ENCODE data around the gene TNFSF9. TPM values are rescaled to one million over a fixed set of nuclear protein-coding genes. Genes with fewer than 3 reads are reported as not detected.
"Not testable (repeated sequence)": the region's sequence is repeated elsewhere in the genome, so short reads cannot be mapped to it uniquely, and the experiment has no call there.

TNFSF9 gene
- total RNA-seq, 1 experiment from 2014 or later = 16.3 TPM

- Histone ChIP-seq H3K27ac (no peak overlapping the region), H3K36me3 (peaks cover 28% of the 10 kb centered on the region), H3K9me3 (replicated peaks) (no peaks in the 10 kb centered on the region), H3K4me1 (replicated peaks) (peaks cover 23% of the 10 kb centered on the region), H3K4me3 (no peak overlapping the region), H3K27me3 (replicated peaks) (no peaks in the 10 kb centered on the region)
- DNase-seq (ENCODE audit: low read depth in 1 of 2, low spot score in 2 of 2) = no peak
Measured at GRCh38 chr19:6533000-6533328, 2.1 kb downstream of the TNFSF9 start.

DNA sequence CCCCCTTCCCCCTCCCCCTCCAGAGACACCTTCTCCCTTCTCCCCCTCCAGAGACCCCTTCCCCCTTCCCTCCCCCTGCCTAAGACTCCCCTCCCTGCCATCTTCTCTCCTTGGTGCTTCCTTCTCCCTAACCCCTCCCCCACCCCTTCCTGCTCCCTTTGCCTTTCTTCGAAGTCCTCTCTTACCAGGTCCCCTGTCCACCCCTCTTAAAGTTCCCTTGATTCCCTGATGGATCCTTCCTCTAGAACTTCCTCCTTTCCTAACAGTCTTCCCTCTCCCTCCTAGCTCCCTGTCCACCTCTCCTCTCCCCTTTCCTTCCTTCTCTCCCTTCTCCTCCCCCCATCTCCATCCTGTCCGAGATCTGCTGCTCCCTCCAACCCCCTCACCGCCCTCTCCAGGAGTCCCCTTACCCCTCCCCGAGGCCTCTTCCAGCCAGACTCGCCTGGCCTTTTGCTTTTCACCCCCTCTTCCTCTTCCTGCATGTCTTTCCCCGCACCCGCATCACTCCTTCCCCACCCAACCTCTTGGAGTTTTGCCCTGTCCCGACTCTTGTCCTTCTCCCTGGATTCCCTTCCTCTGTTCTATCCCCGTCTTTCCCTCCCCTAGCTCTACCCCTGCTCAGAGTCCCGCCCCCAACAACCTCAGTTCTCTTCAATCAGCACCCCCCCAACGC, 3.1 kb downstream of the TNFSF9 start:
- H3K36me3 ChIP-seq = peaks cover 28% of the 10 kb centered on the region
- H3K9me3 ChIP-seq (replicated peaks) = no peaks in the 10 kb centered on the region
- no peak for DNase-seq (ENCODE audit: low read depth in 1 of 2, low spot score in 2 of 2)
- no peaks in the 10 kb centered on the region for H3K27me3 ChIP-seq (replicated peaks)
- H3K4me1 ChIP-seq (replicated peaks) = peaks cover 31% of the 10 kb centered on the region
- no peak overlapping the region for H3K27ac ChIP-seq
- H3K4me3 ChIP-seq = no peak overlapping the region

GRCh38 chr19:6534451-6535093, 3.7 kb downstream of the TNFSF9 start:
- H3K27ac ChIP-seq = no peak overlapping the region
- no peak overlapping the region for H3K4me3 ChIP-seq
- H3K4me1 ChIP-seq (replicated peaks) = peaks cover 33% of the 10 kb centered on the region
- no peaks in the 10 kb centered on the region for H3K9me3 ChIP-seq (replicated peaks)
- DNase-seq (ENCODE audit: low read depth in 1 of 2, low spot score in 2 of 2) = no peak
- H3K36me3 ChIP-seq = peaks cover 31% of the 10 kb centered on the region
- no peaks in the 10 kb centered on the region for H3K27me3 ChIP-seq (replicated peaks)

- H3K36me3 ChIP-seq = peaks cover 31% of the 10 kb centered on the region
- no peak overlapping the region for H3K4me3 ChIP-seq
- H3K27me3 ChIP-seq (replicated peaks) = no peaks in the 10 kb centered on the region
- no peaks in the 10 kb centered on the region for H3K9me3 ChIP-seq (replicated peaks)
- DNase-seq (ENCODE audit: low read depth in 1 of 2, low spot score in 2 of 2) = no peak
- H3K27ac ChIP-seq = no peak overlapping the region
- H3K4me1 ChIP-seq (replicated peaks) = peaks cover 27% of the 10 kb centered on the region
Measured at GRCh38 chr19:6535558-6536137, 4.8 kb downstream of the TNFSF9 start.

- peaks cover 13% of the 10 kb centered on the region for H3K4me1 ChIP-seq (replicated peaks)
- no peaks in the 10 kb centered on the region for H3K9me3 ChIP-seq (replicated peaks)
- H3K36me3 ChIP-seq = peaks cover 25% of the 10 kb centered on the region
- H3K27me3 ChIP-seq (replicated peaks) = no peaks in the 10 kb centered on the region
- no peak overlapping the region for H3K27ac ChIP-seq
- DNase-seq (ENCODE audit: low read depth in 1 of 2, low spot score in 2 of 2) = no peak
- H3K4me3 ChIP-seq = no peak overlapping the region
Measured at GRCh38 chr19:6539514-6539913, 8.7 kb downstream of the TNFSF9 start.

GRCh38 chr19:6540918-6541689, 10.3 kb downstream of the TNFSF9 start:
- Histone ChIP-seq H3K27me3 (replicated peaks) (no peaks in the 10 kb centered on the region), H3K4me1 (replicated peaks) (peaks cover 13% of the 10 kb centered on the region), H3K9me3 (replicated peaks) (no peaks in the 10 kb centered on the region), H3K27ac (no peak overlapping the region), H3K36me3 (peaks cover 12% of the 10 kb centered on the region), H3K4me3 (no peak overlapping the region)
- no peak for DNase-seq (ENCODE audit: low read depth in 1 of 2, low spot score in 2 of 2)

GRCh38 chr19:6543866-6544347, 13.1 kb downstream of the TNFSF9 start:
- peaks cover 2% of the 10 kb centered on the region; the same call in 1 of the 2 replicates for H3K4me1 ChIP-seq (replicated peaks)
- no peaks in the 10 kb centered on the region for H3K27me3 ChIP-seq (replicated peaks)
- DNase-seq (ENCODE audit: low read depth in 1 of 2, low spot score in 2 of 2) = no peak
- H3K36me3 ChIP-seq = peaks cover 3% of the 10 kb centered on the region; the same call in 1 of the 2 replicates
- no peaks in the 10 kb centered on the region for H3K9me3 ChIP-seq (replicated peaks)
- no peak overlapping the region for H3K27ac ChIP-seq
- H3K4me3 ChIP-seq = no peak overlapping the region

- H3K36me3 ChIP-seq; H3K9me3 ChIP-seq (replicated peaks); H3K27me3 ChIP-seq (replicated peaks); DNase-seq (ENCODE audit: low read depth in 1 of 2, low spot score in 2 of 2); H3K27ac ChIP-seq; H3K4me3 ChIP-seq: not testable (repeated sequence)
- H3K4me1 ChIP-seq (replicated peaks) = peaks cover 15% of the 10 kb centered on the region
Measured at GRCh38 chr19:6550679-6551078, 19.9 kb downstream of the TNFSF9 start.

DNA sequence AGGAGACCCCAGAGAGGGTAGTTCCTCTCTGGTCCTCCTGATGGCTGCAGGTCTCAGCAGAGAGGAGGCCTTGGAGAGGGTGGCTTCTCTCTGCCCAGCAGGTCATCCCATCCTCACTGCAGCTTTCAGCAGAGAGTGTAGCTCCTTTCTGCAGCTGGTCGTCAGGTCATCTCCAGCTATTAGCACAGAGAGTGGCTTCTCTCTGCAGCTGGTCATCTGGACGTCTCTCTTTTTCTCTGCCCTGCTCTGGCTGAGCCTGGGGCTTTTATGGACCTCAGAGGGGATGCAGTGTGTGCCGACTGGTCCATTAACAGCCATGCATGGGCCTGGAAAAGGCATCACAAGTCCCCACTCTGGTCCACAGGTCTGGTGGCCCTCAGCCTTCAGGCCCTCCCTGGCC, 20.3 kb downstream of the TNFSF9 start:
- no peaks in the 10 kb centered on the region for H3K27me3 ChIP-seq (replicated peaks)
- no peak for DNase-seq (ENCODE audit: low read depth in 1 of 2, low spot score in 2 of 2)

DNA sequence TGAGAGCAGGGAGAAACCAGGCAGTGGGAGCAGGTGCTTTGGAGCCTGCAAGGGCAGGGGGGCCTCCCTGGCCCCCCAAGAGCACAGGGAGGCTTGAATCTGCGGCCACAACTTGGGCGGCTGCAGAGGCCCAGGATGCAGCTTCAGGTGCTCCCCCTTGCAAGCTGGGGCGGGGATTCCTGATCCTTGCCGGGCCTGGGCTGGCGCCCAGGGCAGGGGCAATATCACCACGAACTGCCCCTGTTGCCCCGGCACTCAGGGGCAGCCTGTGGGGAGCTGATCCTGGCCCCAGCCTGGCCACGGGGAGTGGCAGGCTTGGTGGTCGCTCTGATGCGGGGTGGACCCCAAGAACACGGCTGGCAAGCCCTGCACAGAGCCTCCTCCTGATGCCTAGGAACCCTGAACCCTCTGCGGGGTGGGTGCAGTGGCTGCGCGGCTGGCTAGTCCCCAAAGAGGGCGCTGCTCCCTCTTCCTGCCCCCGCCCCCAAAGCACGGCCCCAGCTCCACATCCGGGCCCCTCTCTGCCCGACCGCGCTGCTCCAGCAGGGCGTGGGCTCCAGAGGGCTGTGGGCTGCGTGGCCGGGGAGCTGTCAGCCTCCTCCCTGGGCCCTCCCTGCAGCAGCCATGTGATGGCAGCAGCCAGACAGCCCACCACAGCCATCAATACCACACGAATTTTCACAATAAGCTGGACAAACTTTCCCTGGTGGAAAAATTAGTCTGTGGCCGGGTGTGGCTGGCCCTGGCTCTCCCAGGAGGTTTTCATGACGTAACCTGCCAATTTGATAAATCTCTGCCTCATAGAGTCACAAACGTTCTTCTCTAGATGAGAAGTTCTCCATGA, 21.0 kb downstream of the TNFSF9 start:
- Histone ChIP-seq H3K36me3 (no peaks in the 10 kb centered on the region), H3K27ac (no peak overlapping the region; the same call in 1 of the 2 replicates), H3K4me3 (no peak overlapping the region), H3K27me3 (replicated peaks) (no peaks in the 10 kb centered on the region), H3K9me3 (replicated peaks) (no peaks in the 10 kb centered on the region), H3K4me1 (replicated peaks) (peaks cover 23% of the 10 kb centered on the region)
- DNase-seq (ENCODE audit: low read depth in 1 of 2, low spot score in 2 of 2) = peak; percentile 68 to 82

More for the DNA sequence above, 20.3 kb downstream of the TNFSF9 start:
- peaks cover 16% of the 10 kb centered on the region for H3K4me1 ChIP-seq (replicated peaks)
- H3K36me3 ChIP-seq = no peaks in the 10 kb centered on the region
- no peak overlapping the region for H3K27ac ChIP-seq
- no peak overlapping the region for H3K4me3 ChIP-seq
- H3K9me3 ChIP-seq (replicated peaks) = no peaks in the 10 kb centered on the region

- Histone ChIP-seq H3K4me3 (no peak overlapping the region), H3K9me3 (replicated peaks) (no peaks in the 10 kb centered on the region), H3K27ac (peak overlapping the region; percentile 35), H3K36me3 (no peaks in the 10 kb centered on the region), H3K27me3 (replicated peaks) (no peaks in the 10 kb centered on the region), H3K4me1 (replicated peaks) (peaks cover 34% of the 10 kb centered on the region)
- no peak for DNase-seq (ENCODE audit: low read depth in 1 of 2, low spot score in 2 of 2)
Measured at GRCh38 chr19:6556043-6556449, 25.2 kb downstream of the TNFSF9 start.

- Histone ChIP-seq H3K27ac (peak overlapping the region; percentile 35), H3K9me3 (replicated peaks) (no peaks in the 10 kb centered on the region), H3K4me3 (no peak overlapping the region), H3K27me3 (replicated peaks) (no peaks in the 10 kb centered on the region), H3K4me1 (replicated peaks) (peaks cover 33% of the 10 kb centered on the region), H3K36me3 (no peaks in the 10 kb centered on the region)
- DNase-seq (ENCODE audit: low read depth in 1 of 2, low spot score in 2 of 2) = peak in 1 of 2 experiments; percentile 60
Measured at GRCh38 chr19:6556480-6557195, 25.8 kb downstream of the TNFSF9 start.
